HG02938 (cell line): ENCODE results near the gene HNRNPC.
"Not testable (repeated sequence)": the region's sequence is repeated elsewhere in the genome, so short reads cannot be mapped to it uniquely, and the experiment has no call there.

Source experiments
- ATAC-seq: cut with Tn5 transposase; IDR thresholded peaks from one replicate; pipeline ENCODE4 v1.9.1; 2021; ENCODE audit warnings: mild to moderate bottlenecking, moderate library complexity; ENCODE audit not compliant: unreplicated experiment

The HNRNPC gene

DNA sequence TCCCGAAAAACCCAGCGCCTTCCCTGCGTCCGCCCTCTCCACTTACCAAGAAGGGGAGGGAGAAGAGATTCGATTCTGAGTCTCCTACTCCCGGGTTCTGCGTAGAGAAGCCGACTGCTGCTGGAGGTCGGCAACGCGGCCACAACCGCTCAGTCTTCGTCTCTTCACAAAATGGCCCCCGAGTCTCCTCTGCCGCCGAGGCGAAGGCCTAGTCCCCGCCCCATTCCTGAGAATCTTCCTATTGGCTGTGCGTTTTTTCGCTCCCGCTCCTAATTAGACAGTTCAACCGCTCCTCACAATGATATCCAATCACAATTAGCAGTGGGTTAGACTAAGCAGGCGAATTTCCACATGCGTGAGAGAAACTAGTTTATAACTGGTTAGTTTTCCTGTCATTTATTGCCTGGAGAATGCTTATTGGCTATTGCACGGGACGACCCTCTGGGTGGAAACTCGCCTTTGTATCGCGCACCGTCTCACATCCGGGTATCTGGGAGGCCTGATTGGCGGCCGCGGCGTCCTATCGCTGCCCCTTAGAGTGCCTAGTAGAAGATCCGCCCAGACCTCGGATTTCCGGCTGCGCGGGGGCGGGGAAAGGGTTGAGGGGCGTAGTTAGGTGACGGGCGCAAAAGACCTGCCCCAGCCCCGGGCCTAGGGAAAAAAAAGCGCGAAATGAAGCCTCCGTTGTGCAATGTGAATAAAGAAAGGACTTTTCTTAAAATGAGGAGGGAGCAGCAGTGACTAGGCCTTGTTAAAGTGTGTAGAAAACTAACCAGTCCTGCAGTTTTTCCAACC lies at the start of gene HNRNPC:
Gene HNRNPC (minus strand): TSS at position 191 of the 795 bp plus-strand sequence. CDS start 35,249 bp downstream, outside the sequence.
- ATAC-seq, result peak; percentile 89

DNA sequence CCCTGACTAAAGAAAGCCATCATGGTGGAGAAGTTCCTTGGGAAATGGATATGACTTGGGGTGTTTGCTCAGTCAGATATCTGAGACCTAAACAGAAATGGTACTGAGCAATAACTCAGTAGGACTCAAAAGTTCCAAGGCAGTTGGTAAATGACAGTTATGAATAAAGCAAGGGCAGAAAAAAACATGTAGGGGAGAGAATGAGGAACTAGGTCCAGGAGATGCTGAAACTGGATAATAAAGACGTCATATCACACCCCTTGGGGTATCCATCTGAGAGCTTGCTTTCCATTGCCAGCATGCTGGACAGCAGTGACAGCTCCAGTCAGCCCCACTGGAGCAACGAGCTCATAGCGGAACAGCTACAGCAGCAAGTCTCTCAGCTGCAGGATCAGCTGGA lies 48.2 kb upstream of the HNRNPC start:
- ATAC-seq, result no peak

DNA sequence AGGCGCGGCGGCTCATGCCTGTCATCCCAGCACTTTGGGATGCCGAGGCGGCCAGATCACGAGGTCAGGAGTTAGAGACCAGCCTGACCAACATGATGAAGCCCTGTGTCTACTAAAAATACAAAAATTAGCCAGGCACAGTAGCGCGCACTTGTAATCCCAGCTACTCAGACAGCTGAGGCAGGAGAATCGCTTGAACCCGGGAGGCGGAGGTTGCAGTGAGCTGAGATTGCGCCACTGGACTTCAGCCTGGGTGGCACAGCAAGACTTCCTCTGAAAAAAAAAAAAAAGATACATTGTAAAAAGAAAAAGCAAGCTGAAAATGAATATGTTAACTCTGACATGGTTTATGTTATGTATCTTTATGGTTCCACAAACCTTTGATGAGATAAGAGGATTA lies 44.3 kb upstream of the HNRNPC start:
- ATAC-seq, result no peak

DNA sequence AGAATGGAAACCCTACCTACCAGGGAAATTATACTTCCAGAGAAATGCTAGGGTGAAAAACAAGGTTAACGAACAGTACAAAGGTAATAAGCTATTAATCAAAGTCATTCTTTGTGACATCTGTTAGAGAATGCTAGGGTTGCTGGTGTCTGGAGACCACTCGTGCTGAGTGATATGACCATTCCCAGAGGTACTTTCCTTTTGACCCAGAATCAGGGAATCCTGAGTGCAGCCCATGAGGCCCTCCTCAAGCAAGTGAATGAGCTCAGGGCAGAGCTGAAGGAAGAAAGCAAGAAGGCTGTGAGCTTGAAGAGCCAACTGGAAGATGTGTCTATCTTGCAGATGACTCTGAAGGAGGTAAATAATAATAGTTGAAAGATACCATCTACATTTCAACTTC lies 42.4 kb upstream of the HNRNPC start:
- ATAC-seq, result no peak

DNA sequence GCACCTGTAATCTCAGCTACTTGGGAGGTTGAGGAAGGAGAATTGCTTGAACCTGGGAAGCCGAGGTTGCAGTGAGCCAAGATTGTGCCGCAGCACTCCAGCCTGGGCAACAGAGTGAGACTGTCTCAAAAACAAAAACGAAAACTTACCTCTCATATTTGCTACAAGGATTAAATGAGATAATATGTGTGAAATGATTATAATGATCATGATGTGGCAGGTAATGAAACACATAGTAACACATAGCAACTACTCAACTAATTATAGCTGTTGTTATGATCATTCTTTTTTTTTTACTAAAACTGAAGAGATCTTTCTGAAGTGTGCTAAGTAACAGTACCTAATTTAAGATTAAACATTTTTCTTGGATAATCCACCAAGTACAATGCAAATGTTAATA lies 40.7 kb upstream of the HNRNPC start:
- no peak for ATAC-seq

DNA sequence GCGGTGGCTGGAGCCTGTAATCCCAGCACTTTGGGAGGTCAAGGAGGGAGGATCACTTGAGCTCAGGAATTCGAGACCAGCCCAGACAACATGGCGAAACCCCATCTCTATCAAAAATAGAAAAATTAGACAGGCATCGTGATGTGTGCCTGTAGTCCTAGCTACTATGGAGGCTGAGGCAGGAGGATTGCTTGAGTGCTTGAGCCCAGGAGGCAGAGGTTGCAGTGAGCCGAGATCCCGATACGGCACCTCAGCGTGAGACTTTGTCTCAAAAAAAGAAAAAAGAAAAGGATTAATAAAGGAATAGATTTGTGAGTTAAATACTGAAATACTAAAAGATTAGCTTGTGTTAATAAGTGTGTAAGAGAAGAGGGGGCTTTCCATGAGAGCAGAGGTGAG lies 40.0 kb upstream of the HNRNPC start:
- ATAC-seq, result no peak

DNA sequence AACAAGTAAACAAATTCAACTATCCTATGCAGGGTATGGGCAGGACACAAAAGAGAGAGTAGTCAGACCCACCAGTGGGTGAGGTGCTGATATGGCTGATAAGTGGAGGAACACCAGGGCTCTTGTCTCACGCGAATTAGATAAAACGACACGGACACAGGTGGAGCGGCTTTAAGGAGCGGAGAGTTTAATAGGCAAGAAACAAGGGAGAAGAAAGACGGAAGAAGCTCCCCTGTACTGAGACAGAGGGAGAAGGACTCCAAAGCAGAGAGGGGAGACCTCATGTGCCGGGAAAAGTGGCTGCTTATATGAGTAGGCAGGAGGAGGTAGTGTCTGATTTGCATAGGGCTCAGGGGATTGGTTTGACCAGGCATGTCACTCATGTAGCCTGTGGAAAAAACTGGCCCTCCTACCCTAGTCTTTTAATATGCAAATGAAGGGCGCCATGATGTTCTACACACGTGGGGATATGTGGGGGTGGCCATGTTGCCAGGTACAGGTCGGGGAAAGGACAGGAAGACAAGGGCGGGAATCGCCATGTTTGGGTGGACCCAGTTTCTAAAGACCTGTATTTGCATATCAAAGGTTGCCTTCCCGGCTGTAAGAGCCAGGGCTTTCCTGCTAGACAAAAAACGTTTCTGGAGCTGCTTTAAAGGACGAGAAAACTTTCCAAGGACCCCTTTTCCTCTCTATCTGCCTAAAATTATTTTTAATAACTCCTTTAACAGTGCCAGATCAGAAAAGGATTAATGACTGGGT lies 39.4 kb upstream of the HNRNPC start:
- peak; percentile 83 for ATAC-seq

DNA sequence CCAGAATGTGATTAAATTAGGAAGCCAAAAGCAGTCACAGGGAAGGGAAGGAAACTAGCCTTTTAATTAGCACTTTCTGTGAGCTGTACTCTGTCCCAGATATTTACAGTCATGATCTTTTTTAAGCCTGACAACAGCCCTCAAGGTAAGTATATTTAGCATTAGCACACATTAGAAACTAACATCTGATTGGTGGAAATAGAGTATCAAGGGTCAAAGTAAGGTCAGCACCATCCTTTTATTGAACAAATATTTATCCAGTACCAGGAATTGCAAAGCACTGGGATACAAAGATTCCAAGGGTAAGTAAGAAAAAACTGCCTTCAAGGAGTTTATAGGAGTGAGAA lies 38.9 kb upstream of the HNRNPC start:
- no peak for ATAC-seq

DNA sequence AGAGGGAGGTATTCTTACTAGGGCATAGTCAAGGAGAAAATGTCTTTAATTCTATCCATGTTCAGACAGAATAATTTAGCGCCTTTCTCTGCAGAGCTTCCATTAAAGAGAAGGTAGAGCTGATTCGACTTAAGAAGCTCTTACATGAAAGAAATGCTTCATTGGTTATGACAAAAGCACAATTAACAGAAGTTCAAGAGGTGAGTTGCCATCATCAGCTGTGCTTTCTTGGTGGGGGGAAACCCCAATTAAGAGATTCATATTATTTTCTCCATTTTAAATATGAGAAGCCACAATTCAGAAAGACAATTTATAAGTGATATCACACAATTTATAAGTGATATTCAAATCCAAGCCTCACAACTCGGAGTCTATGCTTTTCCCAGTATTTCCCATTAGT lies 38.4 kb upstream of the HNRNPC start:
- ATAC-seq, result no peak

DNA sequence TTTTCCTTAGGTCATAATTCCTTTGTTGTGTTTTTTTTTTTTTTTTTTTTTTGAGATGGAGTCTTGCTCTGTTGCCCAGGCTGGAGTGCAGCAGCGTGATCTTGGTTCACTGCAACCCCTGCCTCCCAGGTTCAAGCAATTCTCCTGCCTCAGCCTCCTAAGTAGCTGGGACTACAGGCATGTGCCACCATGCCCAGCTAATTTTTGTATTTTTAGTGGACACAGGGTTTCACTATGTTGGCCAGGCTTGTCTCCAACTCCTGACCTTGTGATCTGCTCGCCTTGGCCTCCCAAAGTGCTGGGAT lies 33.5 kb upstream of the HNRNPC start:
- ATAC-seq, result not testable (repeated sequence)

DNA sequence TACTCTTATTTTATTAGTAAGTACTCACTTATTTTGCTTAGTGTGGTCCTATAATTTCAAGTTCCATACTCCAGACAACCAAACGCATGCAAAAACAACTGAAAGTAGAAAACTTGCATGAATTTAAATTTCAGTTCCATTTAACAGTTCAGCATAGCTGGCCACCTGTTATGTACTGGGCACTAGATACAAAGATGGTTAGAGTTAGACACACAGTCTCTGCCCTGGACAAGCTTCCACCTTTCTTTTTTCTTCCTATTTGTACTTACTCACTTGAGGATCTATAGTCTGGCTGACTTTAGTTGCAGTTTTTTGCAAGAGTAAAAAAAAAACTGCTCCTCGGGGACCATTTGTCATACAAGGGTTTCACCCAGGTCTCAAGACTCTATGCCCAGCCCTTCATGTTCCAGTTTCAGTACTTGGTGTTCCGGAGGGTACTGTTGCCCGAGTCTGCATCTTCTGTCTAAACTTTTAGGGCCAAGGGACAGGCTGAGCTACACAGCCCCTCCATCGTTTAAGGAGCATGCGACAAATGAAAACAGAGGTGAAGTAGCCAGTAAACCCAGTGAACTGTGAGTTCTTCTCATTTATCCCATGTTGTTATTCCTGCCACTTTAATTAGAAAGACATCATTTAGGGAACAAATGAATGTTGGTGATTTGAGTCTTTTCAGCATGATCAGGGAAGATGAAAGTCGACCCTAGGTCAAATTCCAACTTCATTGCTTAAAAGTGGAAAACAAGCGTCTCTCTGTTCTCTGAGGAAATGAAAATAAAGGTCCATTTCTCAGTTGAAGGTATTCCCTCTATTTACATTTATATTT lies 33.0 kb upstream of the HNRNPC start:
- no peak for ATAC-seq

DNA sequence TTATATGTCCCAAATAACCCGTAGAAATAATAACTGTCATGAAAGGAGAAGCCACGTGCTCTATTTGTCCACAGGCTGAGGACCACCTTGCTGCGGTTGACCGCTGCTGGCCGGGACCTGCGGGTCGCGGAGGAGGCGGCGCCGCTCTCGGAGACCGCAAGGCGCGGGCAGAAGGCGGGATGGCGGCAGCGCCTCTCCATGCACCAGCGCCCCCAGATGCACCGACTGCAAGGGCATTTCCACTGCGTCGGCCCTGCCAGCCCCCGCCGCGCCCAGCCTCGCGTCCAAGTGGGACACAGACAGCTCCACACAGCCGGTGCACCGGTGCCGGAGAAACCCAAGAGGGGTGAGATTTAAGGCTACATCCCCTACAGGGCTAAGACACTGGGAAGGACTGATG lies 31.6 kb upstream of the HNRNPC start:
- no peak for ATAC-seq

DNA sequence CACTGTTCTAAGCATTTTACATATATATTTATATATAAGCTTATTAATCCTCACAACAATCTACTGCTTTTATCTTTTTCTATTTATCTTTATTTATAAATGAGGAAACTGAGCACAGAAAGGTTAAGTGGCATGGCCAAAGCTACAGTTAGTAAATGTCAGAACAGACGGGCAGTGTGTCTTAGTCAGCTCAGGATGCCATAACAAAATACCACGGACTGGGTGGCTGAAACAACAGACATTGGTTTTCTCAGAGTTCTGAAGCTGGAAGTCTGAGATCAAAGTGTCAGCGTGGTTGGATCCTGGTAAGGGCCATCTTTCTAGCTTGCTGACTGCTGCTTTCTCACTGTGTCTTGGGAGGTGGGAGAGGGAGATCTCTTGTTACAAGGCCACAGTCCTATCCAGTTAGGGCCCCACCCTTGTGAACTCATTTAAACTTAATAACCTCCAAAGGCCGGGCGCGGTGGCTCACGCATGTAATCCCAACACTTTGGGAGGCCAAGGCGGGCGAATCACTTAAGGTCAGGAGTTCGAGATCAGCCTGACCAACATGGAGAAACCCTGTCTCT lies 30.4 kb upstream of the HNRNPC start:
- ATAC-seq, result no peak

DNA sequence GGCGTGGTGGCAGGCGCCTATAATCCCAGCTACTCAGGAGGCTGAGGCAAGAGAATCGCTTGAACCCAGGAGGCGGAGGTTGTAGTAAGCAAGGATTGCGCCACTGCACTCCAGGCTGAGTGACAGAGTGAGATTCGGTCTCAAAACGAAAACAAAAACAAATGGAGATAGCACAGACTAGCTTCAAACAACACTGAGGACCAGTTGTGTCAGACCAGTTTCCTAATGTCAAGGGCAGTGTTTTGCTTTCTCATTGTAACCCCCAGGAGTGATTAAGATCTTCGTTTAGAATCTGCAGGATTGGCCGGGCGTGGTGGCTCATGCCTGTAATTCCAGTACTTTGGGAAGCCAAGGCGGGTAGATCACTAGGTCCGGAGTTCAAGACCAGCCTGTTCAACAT lies 29.1 kb upstream of the HNRNPC start:
- no peak for ATAC-seq

DNA sequence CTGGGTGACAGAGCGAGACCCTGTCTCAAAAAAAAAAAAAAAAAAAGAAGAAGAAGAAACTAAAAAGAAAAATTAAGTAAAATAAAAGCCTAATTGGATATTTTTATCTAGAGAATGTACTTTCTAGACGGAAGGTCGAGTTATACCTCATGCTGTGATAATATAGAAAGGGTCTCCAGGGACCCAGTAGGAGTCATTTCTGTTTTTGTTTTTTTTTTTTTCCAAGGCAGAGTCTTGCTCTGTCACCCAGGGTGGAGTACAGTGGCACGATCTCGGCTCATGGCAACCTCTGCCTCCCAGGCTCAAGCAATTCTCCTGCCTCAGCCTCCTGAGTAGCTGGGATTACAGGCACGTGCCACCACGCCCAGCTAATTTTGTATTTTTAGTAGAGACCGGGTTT lies 24.8 kb upstream of the HNRNPC start:
- not testable (repeated sequence) for ATAC-seq

DNA sequence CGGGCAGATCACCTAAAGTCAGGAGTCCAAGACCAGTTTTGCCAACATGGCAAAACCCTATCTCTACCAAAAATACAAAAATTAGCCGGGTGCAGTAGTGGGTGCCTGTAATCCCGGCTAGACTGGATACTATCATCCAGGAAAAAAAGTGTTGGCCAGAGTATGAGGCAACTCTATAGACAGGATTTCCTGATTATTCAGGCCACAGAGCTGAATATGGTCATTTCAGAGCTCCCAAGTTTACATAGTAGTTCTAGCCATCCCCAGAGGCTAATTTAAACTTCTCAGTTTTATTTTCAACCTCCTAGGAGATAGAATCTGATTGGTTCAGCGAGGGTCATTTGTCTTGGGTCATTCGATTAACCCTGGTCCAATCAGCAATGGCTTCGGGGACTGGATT lies 17.9 kb upstream of the HNRNPC start:
- no peak for ATAC-seq

DNA sequence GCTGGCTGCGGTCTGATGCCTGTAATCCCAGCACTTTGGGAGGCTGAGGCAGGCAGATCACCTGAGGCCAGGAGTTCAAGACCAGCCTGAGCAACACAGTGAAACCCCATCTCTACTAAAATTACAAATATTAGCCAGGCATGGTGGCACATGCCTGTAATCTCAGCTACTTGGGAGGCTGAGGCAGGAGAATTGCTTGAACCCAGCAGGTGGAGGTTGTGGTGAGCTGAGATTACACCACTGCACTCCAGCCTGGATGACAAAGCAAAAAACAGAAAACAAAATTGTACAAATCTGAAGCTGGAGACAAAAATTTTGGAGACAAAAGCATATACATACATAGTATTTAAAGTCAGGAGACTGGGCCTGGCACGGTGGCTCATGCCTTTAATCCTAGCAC lies 17.3 kb upstream of the HNRNPC start:
- ATAC-seq, result not testable (repeated sequence)

DNA sequence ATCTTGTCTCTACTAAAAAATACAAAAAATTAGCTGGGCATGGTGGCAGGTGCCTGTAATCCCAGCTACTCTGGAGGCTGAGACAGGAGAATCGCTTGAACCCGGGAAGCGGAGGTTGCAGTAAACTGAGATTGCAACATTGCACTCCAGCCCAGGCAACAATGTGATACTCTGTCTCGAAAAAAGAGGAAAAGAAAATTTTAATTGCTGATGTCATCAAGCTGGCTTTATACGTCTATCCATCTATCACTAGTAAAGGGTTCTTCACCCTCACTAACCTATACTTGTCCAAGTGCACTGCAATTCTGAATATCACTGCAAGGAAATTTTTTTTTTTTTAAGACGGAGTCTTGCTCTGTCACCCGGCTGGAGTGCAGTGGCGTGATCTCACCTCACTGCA lies 12.7 kb upstream of the HNRNPC start:
- not testable (repeated sequence) for ATAC-seq

DNA sequence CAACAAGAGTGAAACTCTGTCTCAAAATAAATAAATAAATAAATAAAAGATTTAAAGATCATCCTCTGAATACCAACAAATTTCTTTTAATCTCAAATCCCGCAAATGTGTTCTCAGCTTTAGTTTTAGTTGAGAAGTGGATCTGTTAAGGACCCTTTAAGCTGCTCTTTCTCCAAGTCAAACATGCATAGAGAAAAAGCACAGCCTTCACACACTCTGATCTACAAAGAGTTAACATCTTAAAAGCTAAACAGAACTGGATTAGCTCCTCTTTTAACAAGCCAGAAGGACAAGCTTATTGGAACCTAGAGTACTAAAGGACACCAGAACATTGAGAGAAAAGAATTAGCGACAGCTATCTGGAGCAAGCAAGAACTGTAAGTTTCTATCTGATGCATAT lies 10.5 kb upstream of the HNRNPC start, which contains the start of gene RPGRIP1:
Gene RPGRIP1 (plus strand): TSS at position 301 of the 400 bp plus-strand sequence. CDS start 7,894 bp downstream, outside the sequence.
- ATAC-seq, result no peak

DNA sequence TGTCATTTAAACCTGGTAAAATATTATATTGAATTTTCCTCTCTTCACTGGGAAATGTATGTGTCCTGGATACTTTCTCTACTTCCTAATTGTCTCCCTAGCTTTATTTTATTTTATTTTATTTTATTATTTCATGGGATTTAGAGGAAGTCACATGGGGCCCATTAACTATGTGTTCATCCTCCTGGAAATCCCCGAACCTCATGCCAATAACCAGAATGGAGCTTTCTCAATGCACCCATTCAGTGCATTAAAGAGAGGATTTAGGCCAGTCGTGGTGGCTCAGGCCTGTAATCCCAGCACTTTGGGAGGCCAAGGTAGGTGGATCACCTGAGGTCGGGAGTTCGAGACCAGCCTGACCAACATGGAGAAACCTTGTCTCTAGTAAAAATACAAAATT lies 9.4 kb upstream of the HNRNPC start:
- ATAC-seq, result no peak

DNA sequence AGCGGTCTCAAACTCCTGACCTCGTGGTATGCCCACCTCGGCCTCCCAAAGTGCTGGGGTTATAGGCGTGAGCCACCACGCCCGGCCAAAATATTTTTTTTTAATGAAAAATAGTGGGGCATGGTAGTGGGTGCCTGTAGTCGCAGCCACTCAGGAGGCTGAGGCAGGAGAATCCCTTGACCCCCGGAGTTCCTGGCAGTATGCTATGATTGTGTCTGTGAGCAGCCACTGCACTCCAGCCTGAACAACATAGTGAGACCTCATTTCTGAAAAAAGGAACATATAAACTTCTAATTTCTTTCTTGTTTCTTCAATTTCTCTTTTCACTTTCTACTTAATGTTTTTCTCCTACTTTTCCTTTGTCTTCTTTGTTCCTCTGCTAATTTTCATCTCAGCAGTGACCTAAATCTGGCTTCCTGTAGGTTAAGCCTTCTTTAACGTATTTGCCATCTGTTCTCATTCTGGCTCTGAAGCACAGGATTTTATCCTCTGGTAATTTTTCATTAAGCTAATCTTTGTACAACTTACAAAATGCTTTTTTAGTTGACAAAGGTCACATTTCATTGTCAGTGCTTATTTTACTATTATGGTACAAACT lies 6.1 kb upstream of the HNRNPC start:
- ATAC-seq, result no peak
